ENCODE results near the gene CYLD.

The CYLD gene

DNA sequence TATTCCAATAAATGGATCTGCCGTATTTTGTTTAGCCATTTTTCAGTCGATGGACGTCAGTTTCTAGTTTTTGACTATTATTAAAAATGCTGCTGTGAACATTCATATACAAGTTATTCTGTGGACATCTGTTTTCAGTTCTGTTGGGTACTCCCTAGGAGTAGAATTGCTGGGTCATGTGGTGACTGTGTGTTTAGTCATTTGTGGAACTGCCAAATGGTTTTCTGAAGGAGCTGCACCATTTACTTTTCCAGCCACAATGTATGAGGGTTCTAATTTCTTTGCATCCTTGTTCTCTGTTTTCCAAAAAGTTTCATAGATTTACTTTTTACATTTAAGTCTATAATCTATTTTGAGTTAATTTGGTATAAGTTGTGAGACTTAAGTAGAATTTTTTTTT is 29.5 kb downstream of the CYLD start:
- H3K27me3 ChIP-seq: no peaks in the 10 kb centered on the region
- no peak overlapping the region for H3K27ac ChIP-seq
- no peak overlapping the region for H3K4me2 ChIP-seq
- H3K4me1 ChIP-seq: no peaks in the 10 kb centered on the region
- peaks cover 20% of the 10 kb centered on the region for H3K9me3 ChIP-seq
- no peak overlapping the region for H3K9ac ChIP-seq
- peaks cover 8% of the 10 kb centered on the region for H3K36me3 ChIP-seq
- H3K4me3 ChIP-seq: no peak overlapping the region
- H4K20me1 ChIP-seq: no peaks in the 10 kb centered on the region
- TF ChIP-seq Cebpa-rat (IDR thresholded peaks at IDR 0.05): no peak

DNA sequence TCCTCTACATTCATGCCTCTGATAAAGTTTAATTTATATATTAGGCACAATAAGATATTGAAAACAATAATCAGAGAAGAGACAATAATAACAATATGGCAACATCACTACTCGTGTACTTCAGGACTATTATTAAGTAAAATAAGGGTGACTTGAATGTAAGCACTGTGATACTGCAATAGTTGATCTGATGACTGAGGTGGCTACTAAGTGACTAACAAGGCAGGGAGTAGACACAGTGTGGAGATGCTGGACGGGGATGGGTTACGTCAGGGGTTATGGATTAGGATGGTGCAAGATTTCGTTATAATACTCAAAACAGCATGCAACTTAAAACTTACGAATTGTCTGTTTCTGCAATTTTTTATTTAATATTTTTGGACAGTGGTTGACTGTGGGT is 32.5 kb downstream of the CYLD start:
- Histone ChIP-seq H3K4me1 (no peaks in the 10 kb centered on the region), H3K9ac (no peak overlapping the region), H3K27ac (no peak overlapping the region), H3K9me3 (peaks cover 3% of the 10 kb centered on the region), H4K20me1 (no peaks in the 10 kb centered on the region), H3K4me2 (no peak overlapping the region), H3K27me3 (no peaks in the 10 kb centered on the region), H3K36me3 (peaks cover 1% of the 10 kb centered on the region; the same call in 1 of the 2 replicates), H3K4me3 (no peak overlapping the region)
- no peak for TF ChIP-seq Cebpa-rat (IDR thresholded peaks at IDR 0.05)

- H3K27ac ChIP-seq: no peak overlapping the region
- H3K4me2 ChIP-seq: no peak overlapping the region
- H3K4me1 ChIP-seq: no peaks in the 10 kb centered on the region
- no peak overlapping the region for H3K9ac ChIP-seq
- H3K4me3 ChIP-seq: no peak overlapping the region
- peaks cover 7% of the 10 kb centered on the region for H3K36me3 ChIP-seq
- H3K27me3 ChIP-seq: no peaks in the 10 kb centered on the region
- H3K9me3 ChIP-seq: no peaks in the 10 kb centered on the region
- no peaks in the 10 kb centered on the region for H4K20me1 ChIP-seq
- TF ChIP-seq Cebpa-rat (IDR thresholded peaks at IDR 0.05): no peak
These were observed 33.1 kb downstream of the CYLD start for GRCh38 chr16:50774960-50775359.

- no peaks in the 10 kb centered on the region for H3K27me3 ChIP-seq
- H3K4me2 ChIP-seq: no peak overlapping the region
- H3K36me3 ChIP-seq: peaks cover 13% of the 10 kb centered on the region
- no peak overlapping the region for H3K4me3 ChIP-seq
- H3K27ac ChIP-seq: no peak overlapping the region
- TF ChIP-seq Cebpa-rat (IDR thresholded peaks at IDR 0.05): no peak
- no peak overlapping the region for H3K9ac ChIP-seq
- no peaks in the 10 kb centered on the region for H4K20me1 ChIP-seq
- H3K4me1 ChIP-seq: no peaks in the 10 kb centered on the region
- no peaks in the 10 kb centered on the region for H3K9me3 ChIP-seq
These were observed 34.2 kb downstream of the CYLD start for GRCh38 chr16:50776037-50776436.

DNA sequence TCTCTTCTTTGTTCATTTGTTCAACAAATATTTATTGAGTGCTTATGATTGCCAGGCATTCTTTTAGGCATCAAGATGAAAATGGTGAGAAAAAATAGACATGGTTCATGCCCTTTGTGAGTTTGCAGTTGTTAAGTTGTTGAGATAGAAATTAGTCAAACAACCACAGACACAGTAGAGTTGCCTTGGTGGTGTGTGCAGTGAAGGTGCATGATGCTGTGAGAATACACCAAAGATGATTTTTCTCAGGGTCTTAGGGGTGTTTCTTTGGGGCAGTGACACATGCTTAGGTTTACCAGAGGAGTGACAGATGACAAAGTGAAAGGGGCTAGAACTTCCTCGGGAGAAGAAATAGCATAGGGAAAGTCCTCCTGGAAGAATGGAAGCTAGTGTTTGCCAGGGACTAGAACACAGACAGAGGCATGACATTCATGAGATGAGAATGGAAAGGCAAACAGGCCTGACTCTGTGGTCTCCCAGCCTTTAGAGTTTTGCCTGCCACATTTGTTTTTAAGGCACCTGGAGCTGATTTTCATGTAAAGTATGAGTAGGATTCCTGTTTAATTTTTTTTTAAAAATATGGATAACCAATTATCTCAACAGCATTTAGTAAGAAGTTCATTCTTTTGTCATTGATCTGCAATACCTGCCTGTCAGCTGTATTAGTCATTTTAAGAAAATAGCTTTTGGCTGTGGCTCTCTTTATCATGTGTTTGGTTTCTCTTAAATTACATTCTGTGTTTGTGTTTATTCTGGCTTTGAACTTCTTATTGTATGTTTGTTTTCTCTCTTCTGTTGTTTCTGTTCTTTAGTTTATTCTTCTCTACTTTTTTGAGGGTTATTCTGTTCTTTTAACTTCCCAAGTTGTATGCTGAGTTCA is 36.6 kb downstream of the CYLD start:
- Histone ChIP-seq H3K36me3 (peaks cover 19% of the 10 kb centered on the region), H4K20me1 (no peaks in the 10 kb centered on the region), H3K4me1 (no peaks in the 10 kb centered on the region), H3K9me3 (no peaks in the 10 kb centered on the region), H3K27me3 (no peaks in the 10 kb centered on the region), H3K4me2 (no peak overlapping the region), H3K27ac (no peak overlapping the region), H3K4me3 (no peak overlapping the region), H3K9ac (no peak overlapping the region)
- no peak for TF ChIP-seq Cebpa-rat (IDR thresholded peaks at IDR 0.05)

- no peak overlapping the region for H3K4me3 ChIP-seq
- no peak overlapping the region for H3K27ac ChIP-seq
- no peaks in the 10 kb centered on the region for H3K27me3 ChIP-seq
- H3K9ac ChIP-seq: no peak overlapping the region
- TF ChIP-seq Cebpa-rat (IDR thresholded peaks at IDR 0.05): no peak
- no peak overlapping the region for H3K4me2 ChIP-seq
- H3K9me3 ChIP-seq: no peaks in the 10 kb centered on the region
- H3K36me3 ChIP-seq: peaks cover 24% of the 10 kb centered on the region
- no peaks in the 10 kb centered on the region for H4K20me1 ChIP-seq
- no peaks in the 10 kb centered on the region for H3K4me1 ChIP-seq
These were observed 39.2 kb downstream of the CYLD start for GRCh38 chr16:50781043-50781442.

GRCh38 chr16:50781518-50781917 is 39.6 kb downstream of the CYLD start:
- no peak overlapping the region for H3K27ac ChIP-seq
- H3K9ac ChIP-seq: no peak overlapping the region
- H3K27me3 ChIP-seq: no peaks in the 10 kb centered on the region
- no peaks in the 10 kb centered on the region for H3K9me3 ChIP-seq
- H4K20me1 ChIP-seq: no peaks in the 10 kb centered on the region
- H3K4me2 ChIP-seq: no peak overlapping the region
- TF ChIP-seq Cebpa-rat (IDR thresholded peaks at IDR 0.05): no peak
- peaks cover 24% of the 10 kb centered on the region for H3K36me3 ChIP-seq
- no peak overlapping the region for H3K4me3 ChIP-seq
- H3K4me1 ChIP-seq: no peaks in the 10 kb centered on the region

DNA sequence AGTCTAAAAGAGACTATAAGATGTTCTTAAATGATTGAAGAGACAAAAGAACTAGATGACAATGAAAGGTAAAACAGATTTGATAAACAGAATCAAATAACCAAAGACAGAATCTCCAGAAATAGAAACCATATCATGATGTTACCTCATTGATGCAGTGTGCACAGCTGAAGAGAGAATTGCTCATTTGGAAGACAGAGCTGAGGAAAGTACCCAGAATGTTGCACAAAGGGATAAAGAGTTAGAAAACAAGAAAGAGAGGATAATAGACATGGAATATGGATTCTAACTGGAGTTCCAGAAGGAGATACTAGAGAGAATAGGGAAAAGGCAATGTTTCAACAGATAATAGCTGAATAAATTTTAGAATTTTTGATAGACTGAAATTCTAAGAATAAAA is 47.9 kb downstream of the CYLD start:
- no peak for TF ChIP-seq Cebpa-rat (IDR thresholded peaks at IDR 0.05)
- H3K9me3 ChIP-seq: peaks cover 12% of the 10 kb centered on the region
- H3K27ac ChIP-seq: no peak overlapping the region
- H3K9ac ChIP-seq: no peak overlapping the region
- no peaks in the 10 kb centered on the region for H4K20me1 ChIP-seq
- H3K4me3 ChIP-seq: no peak overlapping the region
- peaks cover 8% of the 10 kb centered on the region; the same call in 1 of the 2 replicates for H3K36me3 ChIP-seq
- no peaks in the 10 kb centered on the region for H3K4me1 ChIP-seq
- no peaks in the 10 kb centered on the region for H3K27me3 ChIP-seq
- no peak overlapping the region for H3K4me2 ChIP-seq

GRCh38 chr16:50791522-50791921 is 49.6 kb downstream of the CYLD start:
- H3K4me1 ChIP-seq: no peaks in the 10 kb centered on the region
- no peaks in the 10 kb centered on the region for H4K20me1 ChIP-seq
- H3K4me3 ChIP-seq: no peak overlapping the region
- H3K9ac ChIP-seq: no peak overlapping the region
- no peak overlapping the region for H3K4me2 ChIP-seq
- peaks cover 12% of the 10 kb centered on the region for H3K9me3 ChIP-seq
- no peaks in the 10 kb centered on the region for H3K27me3 ChIP-seq
- no peak overlapping the region for H3K27ac ChIP-seq
- H3K36me3 ChIP-seq: peaks cover 12% of the 10 kb centered on the region; the same call in 1 of the 2 replicates
- no peak for TF ChIP-seq Cebpa-rat (IDR thresholded peaks at IDR 0.05)

GRCh38 chr16:50796829-50797228 is 54.9 kb downstream of the CYLD start:
- H3K27me3 ChIP-seq: no peaks in the 10 kb centered on the region
- H3K9me3 ChIP-seq: no peaks in the 10 kb centered on the region
- H3K27ac ChIP-seq: no peak overlapping the region
- H3K9ac ChIP-seq: no peak overlapping the region
- H3K36me3 ChIP-seq: peaks cover 12% of the 10 kb centered on the region; the same call in 1 of the 2 replicates
- H3K4me2 ChIP-seq: no peak overlapping the region
- no peaks in the 10 kb centered on the region for H4K20me1 ChIP-seq
- 0 out of 2 replicates have a peak, but pooled peaks cover 3% of the 10 kb centered on the region for H3K4me1 ChIP-seq
- no peak overlapping the region for H3K4me3 ChIP-seq
- no peak for TF ChIP-seq Cebpa-rat (IDR thresholded peaks at IDR 0.05)
